GM12878 (cell line): ENCODE data around the gene GRAMD1A. TPM values are rescaled to one million over a fixed set of nuclear protein-coding genes. Genes with fewer than 3 reads are reported as not detected.

Source experiments
- BRCA1 ChIP-seq: IDR thresholded peaks from 2 replicates; pipeline ENCODE4 v1.6.1; 2011; ENCODE audit warnings: low read depth, low read length, improper control_type of control experiment
- CEBPB ChIP-seq, 2 experiments: fragments of 150-350 bp in 1 of 2; IDR thresholded peaks; 2 replicates each; pipeline ENCODE4 v1.6.1; 2012 to 2014; ENCODE audit warnings: low read depth in 2 of 2, low read length in 2 of 2, borderline replicate concordance in 1 of 2, inconsistent platforms in 1 of 2
- DPF2 ChIP-seq: fragments of 450-650 bp; IDR thresholded peaks from 2 replicates; pipeline ENCODE4 v1.6.1; 2017; ENCODE audit warnings: mild to moderate bottlenecking
- EP300 ChIP-seq, 2 experiments: fragments of 150-350 bp in 1 of 2; IDR thresholded peaks; 2 replicates each; pipeline ENCODE4 v1.6.1; 2011 to 2012; ENCODE audit warnings: low read depth in 2 of 2, low read length in 2 of 2, borderline replicate concordance in 1 of 2, improper control_type of control experiment in 1 of 2, inconsistent platforms in 1 of 2; ENCODE audit not compliant: control insufficient read depth in 1 of 2
- ESRRA ChIP-seq: IDR thresholded peaks from 2 replicates; pipeline ENCODE4 v1.6.1; 2012; ENCODE audit warnings: mild to moderate bottlenecking, low read length, improper control_type of control experiment
- GATAD2B ChIP-seq: fragments of 450-650 bp; conservative IDR thresholded peaks from 2 replicates; pipeline ENCODE4 v1.6.1; 2017; ENCODE audit warnings: low read depth, mild to moderate bottlenecking, moderate library complexity
- IKZF1 ChIP-seq: fragments of 450-650 bp; conservative IDR thresholded peaks from 2 replicates; pipeline ENCODE4 v1.6.1; 2017; ENCODE audit warnings: antibody characterized with exemption, mild to moderate bottlenecking
- JUNB ChIP-seq: IDR thresholded peaks from 2 replicates; pipeline ENCODE4 v1.6.1; 2016; ENCODE audit warnings: antibody characterized with exemption, mild to moderate bottlenecking
- MTA2 ChIP-seq: fragments of 450-650 bp; IDR thresholded peaks from 2 replicates; pipeline ENCODE4 v1.6.1; 2016; ENCODE audit warnings: low read depth, mild to moderate bottlenecking, moderate library complexity
- NBN ChIP-seq: fragments of 450-650 bp; IDR thresholded peaks from 2 replicates; pipeline ENCODE4 v1.6.1; 2016
- NFYA ChIP-seq: IDR thresholded peaks from 2 replicates; pipeline ENCODE4 v1.6.1; 2011; ENCODE audit warnings: low read depth, mild to moderate bottlenecking, low read length, improper control_type of control experiment, borderline replicate concordance
- PAX8 ChIP-seq: fragments of 450-650 bp; IDR thresholded peaks from 2 replicates; pipeline ENCODE4 v1.6.1; 2017; ENCODE audit warnings: mild to moderate bottlenecking, moderate library complexity
- PRDM15 ChIP-seq: fragments of 450-650 bp; formaldehyde crosslinking; IDR thresholded peaks from 2 replicates; pipeline ENCODE4 v1.4.0; 2020; ENCODE audit warnings: mild to moderate bottlenecking, moderate library complexity
- RUNX3 ChIP-seq: IDR thresholded peaks from 2 replicates; pipeline ENCODE4 v1.6.1; 2012; ENCODE audit warnings: low read length, inconsistent platforms
- SMAD1 ChIP-seq: fragments of 450-650 bp; IDR thresholded peaks from 2 replicates; pipeline ENCODE4 v1.6.1; 2018; ENCODE audit warnings: mild to moderate bottlenecking, low read depth; ENCODE audit not compliant: partially characterized antibody
- SREBF1 ChIP-seq: IDR thresholded peaks from 2 replicates; pipeline ENCODE4 v1.6.1; 2012; ENCODE audit warnings: mild to moderate bottlenecking, low read length
- WRNIP1 ChIP-seq: IDR thresholded peaks from 2 replicates; pipeline ENCODE4 v1.6.1; 2011; ENCODE audit warnings: low read depth, low read length, improper control_type of control experiment, borderline replicate concordance
- ZNF622 ChIP-seq: fragments of 450-650 bp; IDR thresholded peaks from 2 replicates; pipeline ENCODE4 v1.6.1; 2017; ENCODE audit warnings: mild to moderate bottlenecking, inconsistent platforms
- polyA plus RNA-seq, 11 experiments: library from polyadenylated mRNA; depleted of rRNA in 4 of 11; unstranded in 6 of 11; stranded (reverse) in 5 of 11; fragments of >200 nt; fragmentation: Nextera tagmentation in 4 of 11; fragmentation: Illumina TruSeq in 1 of 11; extraction: Ambion mirVana in 4 of 11; extraction: Trizol in 1 of 11; gene quantifications; 1 replicate in 1 of 11; 2 replicates in 10 of 11; pipeline versions ENCODE4 v1.2.1 to v1.2.3, GENCODE V29; 2011 to 2016; ENCODE audit warnings: inconsistent platforms in 2 of 11, missing spikeins in 2 of 11, low read depth in 1 of 11
- total RNA-seq, 4 experiments: library from RNA; depleted of rRNA in 3 of 4; stranded (reverse); fragments of >200 nt in 3 of 4; fragmentation: Illumina TruSeq in 1 of 4; extraction: Trizol in 1 of 4; gene quantifications; 2 replicates each; pipeline versions ENCODE4 v1.2.1 to v1.2.3, GENCODE V29; 2013 to 2021
- TF ChIP-seq, protein P1 (sequence below): fragments of 450-650 bp; IDR thresholded peaks from 2 replicates; pipeline ENCODE4 v1.6.1; 2017; ENCODE audit warnings: mild to moderate bottlenecking, moderate library complexity
- TF ChIP-seq, protein P2 (sequence below): IDR thresholded peaks from 2 replicates; pipeline ENCODE4 v1.6.1; 2012; ENCODE audit warnings: low read depth, low read length, improper control_type of control experiment
- TF ChIP-seq, protein P3 (sequence below): fragments of 450-650 bp; IDR thresholded peaks from 2 replicates; pipeline ENCODE4 v1.6.1; 2017; ENCODE audit warnings: low read depth, mild to moderate bottlenecking, moderate library complexity

The GRAMD1A gene
- total and polyA plus RNA-seq, 10 of the 15 experiments (the other 5 are each of a cell fraction or from before 2014, with no cell fraction given) = 0.79 to 73.6 (median 35.3) TPM

GRCh38 chr19:34990578-34991192 lies 9.4 kb upstream of the GRAMD1A start (continued):
- TF ChIP-seq, protein P1, sequence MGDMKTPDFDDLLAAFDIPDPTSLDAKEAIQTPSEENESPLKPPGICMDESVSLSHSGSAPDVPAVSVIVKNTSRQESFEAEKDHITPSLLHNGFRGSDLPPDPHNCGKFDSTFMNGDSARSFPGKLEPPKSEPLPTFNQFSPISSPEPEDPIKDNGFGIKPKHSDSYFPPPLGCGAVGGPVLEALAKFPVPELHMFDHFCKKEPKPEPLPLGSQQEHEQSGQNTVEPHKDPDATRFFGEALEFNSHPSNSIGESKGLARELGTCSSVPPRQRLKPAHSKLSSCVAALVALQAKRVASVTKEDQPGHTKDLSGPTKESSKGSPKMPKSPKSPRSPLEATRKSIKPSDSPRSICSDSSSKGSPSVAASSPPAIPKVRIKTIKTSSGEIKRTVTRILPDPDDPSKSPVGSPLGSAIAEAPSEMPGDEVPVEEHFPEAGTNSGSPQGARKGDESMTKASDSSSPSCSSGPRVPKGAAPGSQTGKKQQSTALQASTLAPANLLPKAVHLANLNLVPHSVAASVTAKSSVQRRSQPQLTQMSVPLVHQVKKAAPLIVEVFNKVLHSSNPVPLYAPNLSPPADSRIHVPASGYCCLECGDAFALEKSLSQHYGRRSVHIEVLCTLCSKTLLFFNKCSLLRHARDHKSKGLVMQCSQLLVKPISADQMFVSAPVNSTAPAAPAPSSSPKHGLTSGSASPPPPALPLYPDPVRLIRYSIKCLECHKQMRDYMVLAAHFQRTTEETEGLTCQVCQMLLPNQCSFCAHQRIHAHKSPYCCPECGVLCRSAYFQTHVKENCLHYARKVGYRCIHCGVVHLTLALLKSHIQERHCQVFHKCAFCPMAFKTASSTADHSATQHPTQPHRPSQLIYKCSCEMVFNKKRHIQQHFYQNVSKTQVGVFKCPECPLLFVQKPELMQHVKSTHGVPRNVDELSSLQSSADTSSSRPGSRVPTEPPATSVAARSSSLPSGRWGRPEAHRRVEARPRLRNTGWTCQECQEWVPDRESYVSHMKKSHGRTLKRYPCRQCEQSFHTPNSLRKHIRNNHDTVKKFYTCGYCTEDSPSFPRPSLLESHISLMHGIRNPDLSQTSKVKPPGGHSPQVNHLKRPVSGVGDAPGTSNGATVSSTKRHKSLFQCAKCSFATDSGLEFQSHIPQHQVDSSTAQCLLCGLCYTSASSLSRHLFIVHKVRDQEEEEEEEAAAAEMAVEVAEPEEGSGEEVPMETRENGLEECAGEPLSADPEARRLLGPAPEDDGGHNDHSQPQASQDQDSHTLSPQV = peak; percentile 56; the same call in 1 of the 2 replicates
- TF ChIP-seq NFYA (no peak), ZNF622 (no peak), SREBF1 (no peak), PAX8 (no peak), GATAD2B (0 out of 2 replicates have a peak, but pooled peaks have one; percentile 79), SMAD1 (no peak), BRCA1 (no peak), MTA2 (peak; percentile 93), IKZF1 (peak; percentile 99), RUNX3 (peak; percentile 83), ESRRA (no peak), CEBPB (IDR thresholded peaks at IDR 0.05; ENCODE audit: borderline replicate concordance in 1 of 2, low read depth in 2 of 2, low read length in 2 of 2) (no peak), JUNB (peak; percentile 28; the same call in 1 of the 2 replicates), NBN (peak; percentile 54; the same call in 1 of the 2 replicates), EP300 (IDR thresholded peaks at IDR 0.05; ENCODE audit: borderline replicate concordance in 1 of 2, control insufficient read depth in 1 of 2, low read depth in 2 of 2, low read length in 2 of 2) (peak; percentile 64 to 79; a peak in 2 of 4 replicates), WRNIP1 (no peak), PRDM15 (CRISPR knock-in tag) (no peak), DPF2 (peak; percentile 86)
- TF ChIP-seq, protein P2, sequence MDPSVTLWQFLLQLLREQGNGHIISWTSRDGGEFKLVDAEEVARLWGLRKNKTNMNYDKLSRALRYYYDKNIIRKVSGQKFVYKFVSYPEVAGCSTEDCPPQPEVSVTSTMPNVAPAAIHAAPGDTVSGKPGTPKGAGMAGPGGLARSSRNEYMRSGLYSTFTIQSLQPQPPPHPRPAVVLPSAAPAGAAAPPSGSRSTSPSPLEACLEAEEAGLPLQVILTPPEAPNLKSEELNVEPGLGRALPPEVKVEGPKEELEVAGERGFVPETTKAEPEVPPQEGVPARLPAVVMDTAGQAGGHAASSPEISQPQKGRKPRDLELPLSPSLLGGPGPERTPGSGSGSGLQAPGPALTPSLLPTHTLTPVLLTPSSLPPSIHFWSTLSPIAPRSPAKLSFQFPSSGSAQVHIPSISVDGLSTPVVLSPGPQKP = no peak
- TF ChIP-seq, protein P3, sequence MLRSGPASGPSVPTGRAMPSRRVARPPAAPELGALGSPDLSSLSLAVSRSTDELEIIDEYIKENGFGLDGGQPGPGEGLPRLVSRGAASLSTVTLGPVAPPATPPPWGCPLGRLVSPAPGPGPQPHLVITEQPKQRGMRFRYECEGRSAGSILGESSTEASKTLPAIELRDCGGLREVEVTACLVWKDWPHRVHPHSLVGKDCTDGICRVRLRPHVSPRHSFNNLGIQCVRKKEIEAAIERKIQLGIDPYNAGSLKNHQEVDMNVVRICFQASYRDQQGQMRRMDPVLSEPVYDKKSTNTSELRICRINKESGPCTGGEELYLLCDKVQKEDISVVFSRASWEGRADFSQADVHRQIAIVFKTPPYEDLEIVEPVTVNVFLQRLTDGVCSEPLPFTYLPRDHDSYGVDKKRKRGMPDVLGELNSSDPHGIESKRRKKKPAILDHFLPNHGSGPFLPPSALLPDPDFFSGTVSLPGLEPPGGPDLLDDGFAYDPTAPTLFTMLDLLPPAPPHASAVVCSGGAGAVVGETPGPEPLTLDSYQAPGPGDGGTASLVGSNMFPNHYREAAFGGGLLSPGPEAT = peak; percentile 97
